Smooth muscle cell of trachea (primary cell): Measurements from ENCODE around the gene CEBPZ. TPM values are rescaled to one million over a fixed set of nuclear protein-coding genes. Genes with fewer than 3 reads are reported as not detected.

Source experiments
- total RNA-seq: library from RNA; depleted of rRNA; stranded (reverse); fragments of >200 nt; gene quantifications from 2 replicates; pipeline ENCODE4 v1.2.1, GENCODE V29; 2014

CEBPZ gene, protein sequence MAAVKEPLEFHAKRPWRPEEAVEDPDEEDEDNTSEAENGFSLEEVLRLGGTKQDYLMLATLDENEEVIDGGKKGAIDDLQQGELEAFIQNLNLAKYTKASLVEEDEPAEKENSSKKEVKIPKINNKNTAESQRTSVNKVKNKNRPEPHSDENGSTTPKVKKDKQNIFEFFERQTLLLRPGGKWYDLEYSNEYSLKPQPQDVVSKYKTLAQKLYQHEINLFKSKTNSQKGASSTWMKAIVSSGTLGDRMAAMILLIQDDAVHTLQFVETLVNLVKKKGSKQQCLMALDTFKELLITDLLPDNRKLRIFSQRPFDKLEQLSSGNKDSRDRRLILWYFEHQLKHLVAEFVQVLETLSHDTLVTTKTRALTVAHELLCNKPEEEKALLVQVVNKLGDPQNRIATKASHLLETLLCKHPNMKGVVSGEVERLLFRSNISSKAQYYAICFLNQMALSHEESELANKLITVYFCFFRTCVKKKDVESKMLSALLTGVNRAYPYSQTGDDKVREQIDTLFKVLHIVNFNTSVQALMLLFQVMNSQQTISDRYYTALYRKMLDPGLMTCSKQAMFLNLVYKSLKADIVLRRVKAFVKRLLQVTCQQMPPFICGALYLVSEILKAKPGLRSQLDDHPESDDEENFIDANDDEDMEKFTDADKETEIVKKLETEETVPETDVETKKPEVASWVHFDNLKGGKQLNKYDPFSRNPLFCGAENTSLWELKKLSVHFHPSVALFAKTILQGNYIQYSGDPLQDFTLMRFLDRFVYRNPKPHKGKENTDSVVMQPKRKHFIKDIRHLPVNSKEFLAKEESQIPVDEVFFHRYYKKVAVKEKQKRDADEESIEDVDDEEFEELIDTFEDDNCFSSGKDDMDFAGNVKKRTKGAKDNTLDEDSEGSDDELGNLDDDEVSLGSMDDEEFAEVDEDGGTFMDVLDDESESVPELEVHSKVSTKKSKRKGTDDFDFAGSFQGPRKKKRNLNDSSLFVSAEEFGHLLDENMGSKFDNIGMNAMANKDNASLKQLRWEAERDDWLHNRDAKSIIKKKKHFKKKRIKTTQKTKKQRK
- total RNA-seq, result 37.1 and 54.0 TPM in 2 replicates

DNA sequence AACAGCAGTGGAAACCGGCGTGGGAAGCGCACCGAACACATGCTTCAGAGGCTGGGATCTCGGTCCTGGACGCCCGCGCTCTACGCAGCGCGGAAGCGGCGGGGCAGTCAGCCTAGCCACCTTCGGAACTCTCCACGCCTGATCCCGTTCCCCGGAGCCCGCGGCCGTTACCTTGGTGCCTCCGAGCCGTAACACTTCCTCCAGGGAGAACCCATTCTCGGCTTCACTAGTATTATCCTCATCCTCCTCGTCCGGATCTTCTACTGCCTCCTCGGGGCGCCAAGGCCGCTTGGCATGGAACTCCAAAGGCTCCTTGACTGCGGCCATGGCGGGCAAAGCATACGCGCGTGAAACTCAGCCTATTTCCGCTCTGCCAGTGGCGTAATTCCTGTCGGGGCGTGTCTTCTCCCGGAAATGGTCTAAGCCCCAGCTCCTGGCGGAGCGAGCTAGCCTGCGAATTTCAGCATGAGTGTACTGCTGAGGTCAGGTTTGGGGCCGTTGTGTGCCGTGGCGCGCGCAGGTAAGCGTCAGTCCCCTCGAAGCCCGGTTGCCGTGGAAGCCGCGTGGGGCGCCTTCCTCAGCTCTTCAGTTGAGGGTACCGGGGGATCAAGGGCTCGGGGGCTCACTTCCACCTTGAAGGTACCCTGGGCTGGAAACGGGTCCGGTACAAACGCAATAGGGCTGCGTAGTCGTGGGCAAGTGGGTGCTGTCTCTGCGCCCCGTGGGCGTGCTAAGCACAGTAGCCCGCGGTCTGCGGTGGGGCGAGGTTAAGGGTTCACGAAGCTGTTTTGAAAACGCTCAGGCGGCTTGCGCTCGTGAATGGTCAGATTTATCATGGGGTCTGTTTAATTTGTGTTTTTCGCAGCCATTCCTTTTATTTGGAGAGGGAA is at the start of gene CEBPZ, which contains the start of gene NDUFAF7:
CEBPZ (minus strand) TSS at position 356 of the 890 bp plus-strand sequence; CDS start at position 327, 29 bp downstream.
NDUFAF7 (plus strand) TSS at position 418 of the 890 bp plus-strand sequence; CDS start at position 466, 48 bp downstream.

DNA sequence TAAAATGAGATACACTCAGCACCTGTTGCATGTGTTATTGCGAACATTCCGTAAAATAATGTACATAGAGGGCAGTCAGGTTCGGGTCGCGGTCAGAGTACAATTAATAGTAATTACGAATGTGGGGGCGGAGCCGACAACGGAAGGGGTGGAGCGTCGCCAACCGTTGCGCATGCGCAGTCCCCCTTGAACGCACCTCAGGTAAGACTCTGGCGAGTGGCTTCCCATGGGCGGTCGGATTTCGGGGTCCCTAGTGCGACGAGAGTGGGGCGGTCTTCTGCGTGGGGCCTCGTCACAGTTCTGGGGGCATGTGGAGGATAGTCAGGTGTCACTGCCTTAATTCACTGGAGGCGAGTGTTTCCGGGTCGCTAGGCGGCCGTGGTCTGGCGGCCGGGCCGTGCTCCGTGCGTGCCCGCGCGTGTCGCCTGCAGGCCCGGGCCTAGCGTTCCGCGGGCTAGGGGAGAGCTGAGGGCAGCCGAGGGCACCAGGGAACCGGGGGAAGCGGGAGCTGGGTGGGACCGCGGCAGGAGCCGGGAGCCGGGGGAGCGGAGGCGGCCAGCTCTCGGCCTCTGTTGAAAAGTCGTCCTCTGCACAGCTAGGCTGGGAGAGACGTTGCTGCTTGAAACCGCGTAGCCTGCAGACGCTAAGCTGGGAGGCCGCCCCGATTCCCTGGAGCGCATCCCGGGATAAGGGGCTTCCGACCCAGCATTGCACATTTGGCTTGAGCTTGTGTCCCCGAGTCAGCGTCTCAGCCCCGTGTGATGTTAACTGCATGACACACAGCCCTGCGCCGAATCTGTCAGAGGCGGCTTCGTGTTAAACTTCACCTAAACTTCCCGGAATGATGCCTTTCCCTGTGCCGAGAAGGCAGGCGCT is 34.8 kb downstream of the CEBPZ start, which contains the start of gene CEBPZOS:
CEBPZOS (plus strand) TSS at position 177 of the 876 bp plus-strand sequence. CDS start 3,209 bp downstream, outside the sequence.

DNA sequence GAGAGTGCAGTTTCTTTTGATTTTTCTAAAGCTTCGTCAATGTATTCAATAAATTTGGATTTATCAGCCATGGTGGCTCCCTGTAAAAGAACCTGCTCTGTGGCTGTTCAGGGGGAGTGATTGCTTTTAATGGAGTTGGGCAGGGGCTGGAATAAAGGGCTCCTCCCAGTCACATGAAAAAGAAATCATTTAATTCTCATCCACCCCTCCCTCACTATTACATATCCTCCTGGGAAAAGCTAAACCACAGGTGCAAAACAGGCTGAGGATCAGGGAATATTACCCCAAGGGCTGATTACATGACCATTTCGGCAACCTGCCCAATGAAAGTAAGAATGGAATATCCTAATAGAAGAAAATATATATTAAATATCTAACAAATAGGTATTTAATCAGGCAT is 42.8 kb downstream of the CEBPZ start, which contains the start of gene SULT6B1:
SULT6B1 (minus strand) TSS at position 101 of the 400 bp plus-strand sequence; CDS start at position 71, 30 bp downstream.

DNA sequence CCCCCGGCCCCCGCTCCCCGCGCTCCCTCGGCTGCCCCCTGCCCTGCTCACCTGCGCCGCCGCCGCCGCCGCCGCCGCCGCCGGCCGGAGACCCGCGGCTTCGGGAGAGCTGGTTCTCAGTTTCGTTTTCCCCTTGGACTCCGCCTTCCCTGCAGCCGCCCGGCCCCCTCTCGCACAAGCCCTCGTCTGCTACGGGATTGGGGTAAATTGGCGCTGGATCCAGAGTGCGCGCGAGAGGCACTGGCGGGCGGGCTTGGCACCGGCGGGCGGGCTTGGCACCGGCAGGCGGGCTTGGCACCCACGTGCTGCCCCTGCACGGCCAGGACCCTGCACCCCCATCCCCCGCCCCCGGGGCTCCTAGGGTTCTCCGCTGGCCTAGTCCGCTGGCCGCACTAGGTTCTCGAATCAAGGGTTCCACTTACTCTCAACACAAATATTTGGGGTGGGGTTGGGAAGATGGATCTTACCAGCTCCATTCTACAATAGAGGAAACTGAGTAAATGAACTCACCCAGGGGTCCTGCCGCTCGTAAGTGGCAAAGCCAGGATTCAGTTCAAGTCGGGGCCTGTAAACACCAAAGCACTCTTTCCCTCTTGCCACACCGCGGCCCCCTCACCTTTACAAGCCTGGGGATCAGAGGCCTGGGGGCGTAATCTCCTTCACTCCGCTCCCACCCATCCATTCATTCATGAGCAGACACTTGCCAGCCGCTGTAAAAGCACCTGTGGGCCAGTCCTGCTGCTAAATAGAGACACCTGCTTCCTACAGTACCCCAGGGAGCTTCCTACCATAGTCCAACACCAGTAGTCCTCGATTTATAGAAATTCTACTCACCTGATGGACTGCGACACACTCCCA is 74.3 kb downstream of the CEBPZ start, which contains the start of gene EIF2AK2:
EIF2AK2 (minus strand) TSS at position 124 of the 858 bp plus-strand sequence. CDS start 9,174 bp downstream, outside the sequence.

Other genes with a start within 250 kb of the CEBPZ start
- 18.7 and 28.4 TPM in 2 replicates for gene HEATR5B, start 147.2 kb downstream of the CEBPZ start, total RNA-seq
- gene GPATCH11, start 147.1 kb downstream of the CEBPZ start, total RNA-seq, result 3.6 and 10.6 TPM in 2 replicates
- gene EIF2AK2, start 74.6 kb downstream of the CEBPZ start, total RNA-seq, result 32.1 and 41.9 TPM in 2 replicates
- gene SULT6B1, start 42.9 kb downstream of the CEBPZ start, total RNA-seq, result not detected in 2 replicates
- gene CEBPZOS, start 35.1 kb downstream of the CEBPZ start, total RNA-seq, result 15.7 and 21.8 TPM in 2 replicates
- 12.9 and 19.5 TPM in 2 replicates for gene NDUFAF7, start 62 bp upstream of the CEBPZ start, total RNA-seq
- 79.2 and 83.8 TPM in 2 replicates for gene PRKD3, start 93.2 kb upstream of the CEBPZ start, total RNA-seq
- gene QPCT, start 113.0 kb upstream of the CEBPZ start, total RNA-seq, result 7.0 and 19.7 TPM in 2 replicates